Measurements from ENCODE around the gene SPTSSB. TPM values are rescaled to one million over a fixed set of nuclear protein-coding genes. Genes with fewer than 3 reads are reported as not detected.

SPTSSB gene
- total RNA-seq, 1 experiment from 2014 or later: 15.7 TPM

GRCh38 chr3:161332792-161333191 lies 38.5 kb downstream of the SPTSSB start:
- ATAC-seq: no peak
- H3K27ac Mint-ChIP-seq: no peak overlapping the region
- no peak for DNase-seq (ENCODE audit: low spot score)
- ChIA-PET CTCF (no interaction called here), POLR2A (no interaction called here)
- no peaks in the 10 kb centered on the region for H3K36me3 Mint-ChIP-seq
- H3K4me1 Mint-ChIP-seq: no peaks in the 10 kb centered on the region
- no peaks in the 10 kb centered on the region for H3K27me3 Mint-ChIP-seq (ENCODE audit: low read depth)
- no peak for TF ChIP-seq HMGA2 (CRISPR knock-in tag; IDR thresholded peaks at IDR 0.05)
- TF ChIP-seq, protein P1, sequence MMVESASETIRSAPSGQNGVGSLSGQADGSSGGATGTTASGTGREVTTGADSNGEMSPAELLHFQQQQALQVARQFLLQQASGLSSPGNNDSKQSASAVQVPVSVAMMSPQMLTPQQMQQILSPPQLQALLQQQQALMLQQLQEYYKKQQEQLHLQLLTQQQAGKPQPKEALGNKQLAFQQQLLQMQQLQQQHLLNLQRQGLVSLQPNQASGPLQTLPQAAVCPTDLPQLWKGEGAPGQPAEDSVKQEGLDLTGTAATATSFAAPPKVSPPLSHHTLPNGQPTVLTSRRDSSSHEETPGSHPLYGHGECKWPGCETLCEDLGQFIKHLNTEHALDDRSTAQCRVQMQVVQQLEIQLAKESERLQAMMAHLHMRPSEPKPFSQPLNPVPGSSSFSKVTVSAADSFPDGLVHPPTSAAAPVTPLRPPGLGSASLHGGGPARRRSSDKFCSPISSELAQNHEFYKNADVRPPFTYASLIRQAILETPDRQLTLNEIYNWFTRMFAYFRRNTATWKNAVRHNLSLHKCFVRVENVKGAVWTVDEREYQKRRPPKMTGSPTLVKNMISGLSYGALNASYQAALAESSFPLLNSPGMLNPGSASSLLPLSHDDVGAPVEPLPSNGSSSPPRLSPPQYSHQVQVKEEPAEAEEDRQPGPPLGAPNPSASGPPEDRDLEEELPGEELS (CRISPR knock-in tag; IDR thresholded peaks at IDR 0.05): no peak
- TF ChIP-seq ZNF138 (CRISPR knock-in tag; conservative IDR thresholded peaks at IDR 0.05): no peak
- no peak for TF ChIP-seq ZNF512 (CRISPR knock-in tag; IDR thresholded peaks at IDR 0.05; ENCODE audit: borderline replicate concordance)
- no peak overlapping the region for H3K4me3 Mint-ChIP-seq
- H3K9me3 Mint-ChIP-seq: peaks cover 13% of the 10 kb centered on the region

DNA sequence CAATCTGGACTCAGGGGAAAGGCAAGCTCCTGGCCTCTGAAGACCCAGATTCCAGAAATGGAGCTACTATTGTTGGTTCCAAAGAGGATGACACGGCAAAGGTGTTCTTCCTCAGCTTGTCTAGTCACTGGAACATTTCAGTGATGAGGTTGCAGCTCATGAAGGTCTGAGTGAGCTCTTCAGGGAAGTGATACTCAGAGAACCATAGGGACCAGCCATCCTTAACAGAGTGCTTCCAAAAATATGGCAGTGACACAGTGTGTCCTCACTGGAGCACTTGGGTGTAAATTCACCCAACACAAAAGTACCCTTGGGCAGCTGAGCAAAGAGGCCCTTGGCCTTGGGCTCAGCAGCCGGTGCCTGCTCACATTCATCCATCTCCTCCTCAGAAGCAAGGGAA lies 46.3 kb downstream of the SPTSSB start:
- no peak for DNase-seq (ENCODE audit: low spot score)
- ChIA-PET CTCF (no interaction called here), POLR2A (no interaction called here)
- no peak for TF ChIP-seq USF2 (CRISPR knock-in tag; IDR thresholded peaks at IDR 0.05)
- TF ChIP-seq ZNF317 (CRISPR knock-in tag; IDR thresholded peaks at IDR 0.05; ENCODE audit: borderline replicate concordance, low read depth): no peak
- no peak for TF ChIP-seq HMGA2 (CRISPR knock-in tag; IDR thresholded peaks at IDR 0.05)
- no peak for TF ChIP-seq ZNF121 (CRISPR knock-in tag; IDR thresholded peaks at IDR 0.05)
- no peak for TF ChIP-seq NR1H2 (CRISPR knock-in tag; IDR thresholded peaks at IDR 0.05)
- no peak for TF ChIP-seq TCF7 (CRISPR knock-in tag; IDR thresholded peaks at IDR 0.05; ENCODE audit: low read depth)
- TF ChIP-seq, protein P2, sequence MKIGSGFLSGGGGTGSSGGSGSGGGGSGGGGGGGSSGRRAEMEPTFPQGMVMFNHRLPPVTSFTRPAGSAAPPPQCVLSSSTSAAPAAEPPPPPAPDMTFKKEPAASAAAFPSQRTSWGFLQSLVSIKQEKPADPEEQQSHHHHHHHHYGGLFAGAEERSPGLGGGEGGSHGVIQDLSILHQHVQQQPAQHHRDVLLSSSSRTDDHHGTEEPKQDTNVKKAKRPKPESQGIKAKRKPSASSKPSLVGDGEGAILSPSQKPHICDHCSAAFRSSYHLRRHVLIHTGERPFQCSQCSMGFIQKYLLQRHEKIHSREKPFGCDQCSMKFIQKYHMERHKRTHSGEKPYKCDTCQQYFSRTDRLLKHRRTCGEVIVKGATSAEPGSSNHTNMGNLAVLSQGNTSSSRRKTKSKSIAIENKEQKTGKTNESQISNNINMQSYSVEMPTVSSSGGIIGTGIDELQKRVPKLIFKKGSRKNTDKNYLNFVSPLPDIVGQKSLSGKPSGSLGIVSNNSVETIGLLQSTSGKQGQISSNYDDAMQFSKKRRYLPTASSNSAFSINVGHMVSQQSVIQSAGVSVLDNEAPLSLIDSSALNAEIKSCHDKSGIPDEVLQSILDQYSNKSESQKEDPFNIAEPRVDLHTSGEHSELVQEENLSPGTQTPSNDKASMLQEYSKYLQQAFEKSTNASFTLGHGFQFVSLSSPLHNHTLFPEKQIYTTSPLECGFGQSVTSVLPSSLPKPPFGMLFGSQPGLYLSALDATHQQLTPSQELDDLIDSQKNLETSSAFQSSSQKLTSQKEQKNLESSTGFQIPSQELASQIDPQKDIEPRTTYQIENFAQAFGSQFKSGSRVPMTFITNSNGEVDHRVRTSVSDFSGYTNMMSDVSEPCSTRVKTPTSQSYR (CRISPR knock-in tag; IDR thresholded peaks at IDR 0.05): no peak
- H3K4me3 Mint-ChIP-seq: no peak overlapping the region
- no peaks in the 10 kb centered on the region for H3K36me3 Mint-ChIP-seq
- H3K4me1 Mint-ChIP-seq: no peaks in the 10 kb centered on the region
- H3K27ac Mint-ChIP-seq: no peak overlapping the region
- ATAC-seq: no peak
- H3K9me3 Mint-ChIP-seq: peaks cover 20% of the 10 kb centered on the region
- H3K27me3 Mint-ChIP-seq (ENCODE audit: low read depth): no peaks in the 10 kb centered on the region

DNA sequence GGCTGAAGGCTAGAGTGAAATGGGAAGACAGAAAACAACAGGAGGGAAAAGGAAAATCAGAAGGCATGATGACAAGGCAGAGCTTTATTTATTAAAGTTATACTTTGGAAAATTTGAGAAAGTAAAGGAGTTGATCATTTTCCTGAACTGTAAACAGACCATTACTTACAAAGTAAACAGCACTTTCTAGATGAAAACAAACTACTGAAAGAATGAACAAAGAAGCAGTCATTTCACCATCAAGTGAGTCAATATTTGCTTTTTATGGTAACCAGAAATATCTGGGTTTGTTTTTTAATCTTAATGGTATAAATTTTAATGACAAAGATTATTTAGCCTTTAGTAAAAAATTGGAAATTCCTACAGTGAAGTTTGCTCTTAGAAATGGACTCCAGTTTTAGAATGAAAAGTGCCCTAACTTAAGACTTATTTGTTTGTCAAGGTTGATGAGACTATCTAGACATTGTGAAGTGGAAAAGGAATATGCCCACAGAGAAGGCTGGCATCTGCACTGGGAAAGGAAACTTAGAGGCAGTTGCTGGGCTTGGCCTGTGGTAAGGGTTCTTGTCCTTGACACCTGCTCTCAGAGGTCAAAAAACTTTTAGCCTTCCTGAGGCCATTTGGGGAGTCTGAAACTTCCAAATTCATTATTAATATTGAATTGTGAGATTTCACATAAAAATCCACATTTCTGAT lies 47.2 kb downstream of the SPTSSB start:
- TF ChIP-seq NFE2L1 (CRISPR knock-in tag; IDR thresholded peaks at IDR 0.05) (no peak), GABPB1 (CRISPR knock-in tag; IDR thresholded peaks at IDR 0.05) (0 out of 2 replicates have a peak, but pooled peaks have one; percentile 30)
- ChIA-PET CTCF (no interaction called here), POLR2A (no interaction called here)
- Mint-ChIP-seq H3K4me1 (no peaks in the 10 kb centered on the region), H3K9me3 (peaks cover 11% of the 10 kb centered on the region), H3K27me3 (ENCODE audit: low read depth) (no peaks in the 10 kb centered on the region), H3K4me3 (no peak overlapping the region), H3K27ac (no peak overlapping the region), H3K36me3 (no peaks in the 10 kb centered on the region)
- DNase-seq (ENCODE audit: low spot score) (no peak), ATAC-seq (no peak)
